ENCODE data around the gene RNF180. TPM values are rescaled to one million over a fixed set of nuclear protein-coding genes. Genes with fewer than 3 reads are reported as not detected.
"Not testable (repeated sequence)": the region's sequence is repeated elsewhere in the genome, so short reads cannot be mapped to it uniquely, and the experiment has no call there.

Gene RNF180
- total RNA-seq, 1 donor from 2014 or later = 13.0 TPM

DNA sequence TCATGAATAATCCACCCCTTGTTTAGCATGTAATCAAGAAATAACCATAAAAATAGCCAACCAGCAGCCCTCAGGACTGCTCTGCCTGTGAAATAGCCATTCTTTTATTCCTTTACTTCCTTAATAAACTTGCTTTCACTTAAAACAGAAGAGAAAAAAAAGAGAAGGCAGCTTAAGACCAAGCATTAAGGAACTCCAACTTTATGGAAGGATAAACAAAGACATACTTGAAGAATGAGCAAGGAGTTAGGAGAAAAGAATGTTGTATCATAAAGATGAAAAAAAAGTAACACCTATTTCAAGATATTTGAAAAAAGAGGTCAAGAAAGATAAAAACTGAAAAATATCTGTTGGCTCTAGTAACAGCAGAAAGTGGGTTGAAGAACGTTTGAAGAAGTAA lies 107.6 kb downstream of the RNF180 start:
- DNase-seq (ENCODE audit: low spot score) = no peak

GRCh38 chr5:64285188-64286130 lies 119.8 kb downstream of the RNF180 start:
- DNase-seq (ENCODE audit: low spot score) = no peak

GRCh38 chr5:64286381-64286780 lies 120.7 kb downstream of the RNF180 start:
- no peak for DNase-seq (ENCODE audit: low spot score)

- DNase-seq (ENCODE audit: low spot score) = not testable (repeated sequence)
Measured at GRCh38 chr5:64288496-64288895, 122.9 kb downstream of the RNF180 start.

GRCh38 chr5:64292611-64293215 lies 127.1 kb downstream of the RNF180 start:
- DNase-seq (ENCODE audit: low spot score) = no peak

DNA sequence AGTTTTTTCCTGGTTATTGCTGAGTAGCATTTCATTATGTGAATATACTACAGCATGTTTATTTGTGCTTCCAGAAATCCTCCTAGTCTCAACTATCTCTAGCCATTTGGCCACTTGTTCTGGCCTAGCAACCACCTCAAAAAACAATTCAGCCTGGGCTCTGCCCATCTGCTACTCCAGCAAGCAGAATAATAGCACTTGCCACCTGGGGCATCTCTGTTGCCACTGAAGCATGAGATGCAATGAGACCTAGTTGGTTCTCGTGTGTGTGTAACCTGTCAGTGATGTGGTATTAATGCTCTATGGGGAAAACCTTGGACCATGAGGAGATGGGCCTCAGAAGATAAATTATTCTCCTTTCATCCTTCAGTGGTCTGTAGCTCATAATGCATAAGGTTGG lies 129.5 kb downstream of the RNF180 start:
- DNase-seq (ENCODE audit: low spot score) = no peak

GRCh38 chr5:64298586-64298985 lies 132.9 kb downstream of the RNF180 start:
- no peak for DNase-seq (ENCODE audit: low spot score)

GRCh38 chr5:64299805-64300204 lies 134.2 kb downstream of the RNF180 start:
- no peak for DNase-seq (ENCODE audit: low spot score)

- no peak for DNase-seq (ENCODE audit: low spot score)
Measured at GRCh38 chr5:64301566-64301965, 135.9 kb downstream of the RNF180 start.

DNA sequence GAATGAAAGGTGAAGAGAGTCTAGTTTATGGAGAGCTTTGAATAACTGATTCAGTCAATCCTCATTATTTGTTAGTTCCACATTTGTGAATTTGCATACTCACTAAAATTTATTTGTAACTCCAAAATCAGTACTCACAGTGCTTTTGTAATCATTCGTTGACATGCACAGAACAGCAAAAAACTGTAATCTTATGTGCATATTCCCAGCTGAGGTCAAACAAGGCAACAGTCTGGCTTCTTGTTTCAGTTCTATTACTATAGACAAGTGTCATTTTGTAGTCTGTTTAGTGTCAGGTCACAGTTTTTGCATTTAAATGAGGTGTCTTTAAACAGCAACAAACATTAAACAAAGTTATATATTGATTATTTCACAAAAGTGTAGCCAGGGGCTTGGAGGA lies 142.5 kb downstream of the RNF180 start:
- no peak for DNase-seq (ENCODE audit: low spot score)

DNA sequence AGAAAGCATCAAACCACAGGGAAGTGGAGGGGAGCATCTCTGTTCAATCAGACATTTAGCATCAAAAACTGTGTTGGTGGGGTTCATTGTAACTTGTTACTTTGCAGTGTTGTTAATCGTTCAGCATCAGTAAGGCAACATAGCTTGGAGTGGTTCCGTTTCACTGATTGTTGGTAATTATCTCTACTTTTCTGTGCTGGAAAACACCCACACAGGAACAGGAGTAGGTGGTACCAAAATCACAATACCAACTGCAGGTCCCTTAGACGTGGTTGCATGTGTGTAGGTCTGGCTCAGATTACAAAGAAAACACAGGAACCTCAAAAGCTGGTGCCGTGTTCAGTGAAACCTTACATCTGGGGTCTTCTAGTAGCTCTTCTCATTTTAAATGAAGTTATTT lies 146.8 kb downstream of the RNF180 start:
- DNase-seq (ENCODE audit: low spot score) = no peak

DNA sequence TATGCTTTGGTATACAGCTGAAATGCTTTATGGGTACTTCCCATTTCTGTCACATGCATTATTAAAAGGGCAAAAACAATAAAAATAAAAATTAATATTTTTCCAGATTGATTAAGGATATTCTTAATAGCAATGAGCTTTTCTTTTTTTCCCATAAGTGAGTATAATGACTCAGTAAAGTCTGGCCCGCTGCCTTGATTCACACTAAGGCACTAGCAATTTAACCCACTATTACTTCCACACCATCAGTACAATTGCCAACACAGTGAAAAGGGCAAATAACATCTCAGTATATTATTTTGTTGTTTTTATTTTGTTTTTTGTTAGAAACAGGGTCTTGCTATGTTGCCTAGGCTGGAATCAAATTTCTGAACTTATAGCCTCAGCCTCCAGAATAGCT lies 150.1 kb downstream of the RNF180 start:
- no peak for DNase-seq (ENCODE audit: low spot score)

GRCh38 chr5:64318175-64318574 lies 152.5 kb downstream of the RNF180 start:
- no peak for DNase-seq (ENCODE audit: low spot score)

- no peak for DNase-seq (ENCODE audit: low spot score)
Measured at GRCh38 chr5:64323591-64323990, 157.9 kb downstream of the RNF180 start.

- no peak for DNase-seq (ENCODE audit: low spot score)
Measured at GRCh38 chr5:64330728-64331231, 165.1 kb downstream of the RNF180 start.

- DNase-seq (ENCODE audit: low spot score) = no peak
Measured at GRCh38 chr5:64331597-64332277, 166.1 kb downstream of the RNF180 start.

DNA sequence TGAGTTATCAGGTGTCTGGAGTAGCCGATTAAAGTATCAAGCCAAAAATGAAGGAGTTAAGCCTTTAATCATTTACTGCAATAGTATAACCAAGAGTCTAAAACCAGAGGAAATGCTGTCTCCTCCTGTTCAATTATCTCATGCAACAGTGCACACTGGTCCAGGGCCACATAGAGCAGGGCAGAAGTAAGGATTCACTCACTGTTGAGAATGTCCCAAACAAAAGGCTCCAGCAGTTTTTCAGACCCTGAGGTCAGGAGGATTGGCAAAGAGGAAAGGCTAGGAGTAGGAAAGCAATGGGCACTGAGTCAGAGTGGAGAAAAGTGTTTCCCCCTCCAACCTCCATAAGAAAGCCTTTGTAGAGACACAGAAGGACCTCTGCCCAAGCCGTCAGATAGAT lies 168.2 kb downstream of the RNF180 start:
- DNase-seq (ENCODE audit: low spot score) = no peak

GRCh38 chr5:64339769-64340168 lies 174.1 kb downstream of the RNF180 start:
- DNase-seq (ENCODE audit: low spot score) = no peak

- DNase-seq (ENCODE audit: low spot score) = no peak
Measured at GRCh38 chr5:64340293-64340692, 174.7 kb downstream of the RNF180 start.

DNA sequence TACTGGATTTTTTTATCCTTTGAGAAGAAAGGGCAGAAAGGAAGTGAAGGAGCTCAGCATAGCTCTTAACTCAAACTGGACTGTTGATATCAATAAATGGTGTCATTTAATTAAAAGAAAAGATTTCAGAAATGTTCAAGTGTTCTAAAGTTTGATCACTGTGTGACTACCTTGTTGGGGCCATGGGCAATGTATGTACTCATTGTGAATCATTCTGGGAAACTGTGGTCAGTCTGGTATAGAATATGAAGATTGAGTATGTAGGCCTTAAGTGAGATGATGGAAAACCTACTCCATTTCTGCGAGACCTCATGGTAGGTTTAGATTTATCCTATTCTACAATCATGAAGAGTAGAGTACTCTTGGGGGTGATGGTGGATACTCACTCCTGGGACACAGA lies 175.7 kb downstream of the RNF180 start:
- no peak for DNase-seq (ENCODE audit: low spot score)

GRCh38 chr5:64344501-64344900 lies 178.9 kb downstream of the RNF180 start:
- no peak for DNase-seq (ENCODE audit: low spot score)

GRCh38 chr5:64347309-64347708 lies 181.7 kb downstream of the RNF180 start:
- DNase-seq (ENCODE audit: low spot score) = no peak

Measured in mesenteric fat pad (tissue), 1 donor.